Head of caudate nucleus (tissue), 42 donors: ENCODE measurements around the gene COA1.
A peak's percentile ranks its signal among the peaks of the same experiment; 100 is the strongest.
"Not testable (repeated sequence)": the region's sequence is repeated elsewhere in the genome, so short reads cannot be mapped to it uniquely, and the experiment has no call there.

Source experiments
- DNase-seq, 42 donors: peaks; one replicate each; pipeline versions ENCODE4 v3.0.0 to v3.0.0-alpha.2; 2020 to 2021; ENCODE audit warnings: mixed read lengths in 7 of 42
- intact Hi-C: fragments of 100-400 bp; cut with DNase I; formaldehyde crosslinking; loops from one replicate; pipeline ENCODE4 v1.15.0; 2022

The COA1 gene

DNA sequence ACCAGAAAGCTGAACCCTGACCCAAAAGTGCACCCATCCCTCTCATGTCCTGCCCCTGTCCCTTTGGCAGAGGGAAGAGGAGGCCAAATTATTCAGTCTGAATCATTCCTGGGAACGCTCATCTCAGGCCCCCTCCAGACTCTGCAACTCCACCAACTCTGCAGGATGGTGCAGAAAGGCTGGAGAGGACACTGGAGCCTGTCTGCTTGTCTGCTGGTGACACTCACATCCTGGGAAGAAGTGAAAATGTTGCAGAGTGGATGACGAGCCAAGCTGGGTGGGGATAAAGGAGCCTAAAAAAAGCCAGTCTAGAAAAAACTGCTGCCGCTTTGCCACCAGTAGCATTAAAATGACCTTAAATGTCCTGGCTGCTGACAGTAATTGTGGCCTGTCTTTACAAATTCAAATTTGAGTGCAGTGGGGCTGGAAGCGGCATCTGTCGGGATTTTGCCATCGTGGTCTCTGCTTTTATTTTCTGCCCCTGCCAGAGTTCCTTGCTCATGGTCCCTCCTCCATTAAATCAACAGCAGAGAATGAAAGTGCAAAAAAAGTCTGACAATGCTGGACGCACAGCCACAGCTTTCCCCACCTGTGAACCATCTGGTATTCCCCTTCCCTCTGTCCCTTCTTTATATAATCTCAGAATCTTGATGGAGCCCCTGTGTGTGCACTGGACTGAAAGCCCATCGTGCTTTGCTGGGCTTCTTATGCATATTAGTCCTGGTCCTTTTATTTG is 82.6 kb downstream of the COA1 start:
- intact Hi-C loops, result no loop called here

DNA sequence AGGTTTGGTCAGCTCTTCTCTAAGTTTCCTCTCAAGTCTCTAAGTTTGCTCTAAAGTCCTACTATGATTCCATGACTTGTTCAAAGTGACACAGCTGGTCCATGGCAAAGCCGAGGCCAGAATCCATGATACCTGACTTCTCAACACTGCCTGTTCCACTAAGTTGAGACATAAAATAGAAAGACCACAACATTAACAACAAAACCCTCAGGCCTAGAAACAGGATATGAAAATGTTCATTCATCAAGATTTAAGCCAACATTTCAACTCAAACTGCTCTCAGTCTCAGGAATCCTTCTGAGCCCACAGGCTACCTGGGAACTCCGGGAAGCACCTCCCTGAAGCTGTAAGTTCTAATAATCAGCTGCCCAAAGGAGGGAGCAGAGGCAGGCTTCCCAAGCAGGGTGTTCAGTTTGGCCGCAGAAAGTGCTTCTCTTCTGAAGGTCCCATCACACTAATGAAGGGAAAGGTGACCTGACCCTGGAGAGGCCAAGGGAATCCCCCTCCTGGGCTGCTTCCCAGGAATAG is 83.6 kb downstream of the COA1 start:
- intact Hi-C loops, result no loop called here
- DNase-seq, result no peak

More for the DNA sequence above, 82.6 kb downstream of the COA1 start:
- DNase-seq, result peak in 6 of 42 donors; percentile 15 to 49 (median 29)

DNA sequence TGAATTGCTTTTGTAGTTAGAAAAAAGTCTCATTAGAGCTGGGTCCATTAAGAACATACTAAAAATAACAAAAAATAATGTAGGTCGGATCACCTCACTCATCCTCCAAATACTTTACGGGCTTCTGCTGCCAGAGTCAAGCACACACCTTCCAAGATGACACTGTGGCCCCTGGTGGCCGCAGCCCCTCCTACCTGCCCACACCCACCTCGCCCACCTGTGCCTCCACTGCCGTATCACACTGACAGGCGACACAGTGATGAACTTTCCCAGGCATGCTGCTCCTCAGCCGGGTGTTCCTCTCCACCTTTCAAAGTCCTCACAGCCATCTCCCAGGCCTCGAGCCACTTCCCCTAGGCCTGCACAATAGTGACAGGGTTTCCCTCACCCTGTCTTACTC is 85.5 kb downstream of the COA1 start:
- DNase-seq, result no peak
- intact Hi-C loops, result no loop called here

DNA sequence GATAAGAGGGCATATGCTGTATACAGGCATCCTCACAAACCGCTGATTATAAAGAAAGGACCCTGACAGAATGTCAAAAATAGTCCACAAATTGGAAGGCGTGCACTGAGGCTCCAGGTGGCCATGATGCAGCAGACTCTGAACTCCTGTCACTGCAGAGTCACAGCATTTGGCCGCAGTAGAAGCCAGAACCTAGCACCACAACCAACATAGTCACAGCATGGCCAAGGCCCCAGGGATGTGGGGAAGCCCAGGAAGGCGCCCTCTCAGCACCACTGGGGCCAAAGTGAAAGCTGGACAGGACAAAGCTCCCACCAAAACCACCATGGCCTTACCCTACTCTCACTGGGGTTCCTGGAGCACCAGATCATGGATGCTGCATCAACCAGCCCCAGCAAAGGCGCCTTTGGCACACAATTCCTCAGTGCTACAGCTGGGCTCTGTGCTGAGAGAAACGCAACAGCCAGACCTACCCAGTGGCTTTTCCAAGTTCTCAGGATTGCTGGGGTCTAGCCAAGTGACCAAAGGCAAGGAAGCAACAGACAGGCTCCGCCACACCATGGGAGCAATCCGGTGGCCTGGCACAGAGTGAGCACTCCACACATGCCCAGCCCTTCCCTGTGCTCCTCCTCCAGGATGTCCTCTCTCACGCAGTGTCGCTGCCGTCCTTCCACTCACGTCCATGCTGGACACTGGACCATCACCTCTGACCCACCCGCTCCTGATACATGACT is 86.3 kb downstream of the COA1 start:
- peak in 1 of 42 donors; percentile 18 for DNase-seq
- intact Hi-C loops, result no loop called here

DNA sequence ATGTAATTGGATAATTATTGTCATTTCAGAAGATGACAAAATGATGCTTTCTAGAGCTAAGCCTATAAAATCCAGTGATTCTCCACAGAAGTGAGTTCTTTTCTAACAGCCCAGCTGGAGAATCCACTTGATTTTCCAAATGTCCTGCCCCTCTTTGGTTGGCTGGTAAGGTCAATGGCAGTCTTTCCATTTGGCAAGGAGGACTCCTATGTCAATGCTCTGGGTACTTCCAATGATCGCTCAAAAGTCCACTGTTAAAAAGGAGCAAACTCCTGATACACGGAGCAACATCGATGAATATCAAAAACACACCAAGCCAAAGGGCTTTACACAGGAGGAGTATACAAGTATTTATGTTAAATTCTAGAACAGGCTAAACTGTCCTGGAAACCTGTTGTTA is 88.6 kb downstream of the COA1 start:
- no peak for DNase-seq
- intact Hi-C loops, result no loop called here

DNA sequence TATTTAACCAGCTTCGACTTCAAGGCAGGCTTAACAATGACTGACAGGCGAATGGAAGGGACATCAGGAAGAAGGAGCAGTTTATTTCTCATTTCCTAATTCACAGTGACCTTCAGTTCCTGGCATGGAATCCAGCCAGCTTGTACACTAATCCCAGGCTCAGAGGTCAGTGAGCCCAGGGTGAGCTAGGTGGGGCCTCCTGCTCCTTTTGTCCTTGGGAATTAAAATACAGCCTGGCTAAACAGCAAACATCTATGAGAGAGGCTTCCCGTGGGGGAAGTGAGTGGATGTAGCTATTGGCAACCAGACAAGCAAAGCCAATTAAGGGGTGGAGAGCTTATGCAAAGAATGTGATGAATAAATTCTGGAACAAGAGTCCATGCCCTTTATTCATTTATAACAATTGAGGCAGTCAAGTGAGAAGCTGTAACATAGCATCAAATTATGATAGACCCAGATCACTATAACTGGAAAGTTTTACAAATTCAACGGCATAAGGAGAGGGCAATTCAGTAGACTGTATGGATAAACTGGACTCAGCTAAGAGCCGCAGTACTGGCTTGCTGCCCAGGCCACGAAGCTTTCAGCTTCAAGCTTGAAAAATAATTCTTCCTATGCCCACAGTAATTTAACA is 89.3 kb downstream of the COA1 start:
- intact Hi-C loops, result no loop called here
- DNase-seq, result peak in 2 of 42 donors; percentile 13 to 16

DNA sequence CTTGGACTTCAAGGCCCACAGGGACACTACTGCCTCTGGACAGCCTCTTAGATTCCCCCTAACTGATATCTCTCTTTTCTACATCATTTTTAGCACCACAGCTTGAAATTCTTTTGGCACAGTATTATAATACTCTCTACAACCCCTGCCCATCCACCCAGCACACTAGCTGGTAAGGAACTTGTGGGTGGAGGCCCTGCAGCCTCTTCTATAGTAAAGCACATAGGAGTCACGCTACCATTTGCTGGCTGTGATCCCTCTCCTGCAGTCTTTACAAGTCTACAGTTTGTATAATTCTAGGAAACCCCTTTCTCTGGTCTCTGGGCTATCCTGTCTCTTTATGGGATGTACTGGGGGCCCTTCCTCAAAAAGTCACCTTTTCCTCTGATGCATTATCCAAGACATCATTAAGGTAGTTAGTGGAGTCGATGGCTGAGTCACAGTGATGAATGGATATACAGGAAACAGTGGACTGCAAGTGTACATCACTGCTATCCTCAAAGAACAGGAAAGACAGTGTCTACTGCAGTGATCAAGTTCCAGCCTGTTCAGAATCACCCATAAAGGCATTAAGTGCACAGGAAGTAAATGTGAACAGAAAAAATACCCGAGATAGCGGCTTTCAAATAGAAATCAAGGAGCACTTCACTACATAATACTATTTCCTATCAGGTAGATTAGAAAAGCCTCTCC is 92.1 kb downstream of the COA1 start:
- DNase-seq, result no peak
- intact Hi-C loops, result no loop called here

DNA sequence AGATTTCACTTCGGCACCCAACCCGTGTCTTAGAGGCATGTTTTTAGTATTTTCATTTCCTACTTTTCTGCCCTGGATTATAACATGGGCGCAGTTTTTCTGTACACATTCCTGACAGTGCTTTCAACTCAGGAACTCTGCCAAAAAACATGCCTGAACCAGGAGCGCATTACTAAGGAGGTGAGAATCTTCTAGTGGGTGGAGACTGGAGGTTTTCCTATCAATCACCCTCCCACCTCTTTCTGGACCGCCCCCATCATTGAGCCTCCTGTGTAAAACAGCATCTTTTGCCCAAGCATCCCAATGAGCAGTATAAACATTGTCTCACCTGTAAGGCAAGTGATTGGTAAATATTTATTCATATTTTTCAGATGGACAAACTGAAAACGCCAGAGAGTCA is 93.2 kb downstream of the COA1 start:
- intact Hi-C loops, result no loop called here
- DNase-seq, result peak in 2 of 42 donors; percentile 24 to 50

DNA sequence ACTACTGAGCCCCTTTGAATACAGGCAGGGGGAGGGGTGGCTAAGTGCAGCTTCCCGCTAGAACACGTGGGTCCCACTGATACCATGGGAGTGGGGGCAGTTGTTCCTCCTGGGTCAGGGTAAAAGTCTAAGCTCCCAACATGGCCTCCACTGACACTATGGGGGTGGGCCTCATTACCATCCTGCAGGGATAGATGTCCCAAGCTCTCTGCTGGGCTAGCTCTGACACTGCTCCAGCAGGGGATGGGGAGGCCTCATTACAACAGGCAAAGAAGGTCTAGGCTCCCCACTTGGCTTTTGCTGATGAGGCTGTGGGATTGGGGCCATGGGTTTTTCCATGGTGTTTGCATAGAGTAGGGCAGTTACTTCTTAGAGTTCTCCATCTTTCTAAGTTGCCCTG is 94.9 kb downstream of the COA1 start:
- DNase-seq, result no peak
- intact Hi-C loops, result no loop called here

DNA sequence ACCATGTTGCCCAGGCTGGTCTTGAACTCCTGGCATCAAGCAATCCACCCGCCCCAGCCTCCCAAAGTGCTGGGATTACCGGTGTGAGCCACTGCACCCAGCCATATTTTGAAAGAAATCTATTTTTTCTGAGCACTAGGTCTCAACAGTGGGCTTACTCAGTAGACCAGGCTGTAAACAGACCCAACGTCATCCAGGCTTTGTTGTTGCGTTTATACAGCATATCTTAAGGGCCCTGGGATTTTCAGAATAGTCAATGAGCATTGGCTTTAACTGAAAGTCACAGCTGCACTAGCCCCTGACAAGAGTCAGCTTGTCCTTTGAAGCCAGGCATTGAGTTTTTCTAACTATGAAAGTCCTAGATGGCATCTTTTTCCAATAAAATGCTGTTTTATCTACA is 96.6 kb downstream of the COA1 start:
- intact Hi-C loops, result no loop called here

DNA sequence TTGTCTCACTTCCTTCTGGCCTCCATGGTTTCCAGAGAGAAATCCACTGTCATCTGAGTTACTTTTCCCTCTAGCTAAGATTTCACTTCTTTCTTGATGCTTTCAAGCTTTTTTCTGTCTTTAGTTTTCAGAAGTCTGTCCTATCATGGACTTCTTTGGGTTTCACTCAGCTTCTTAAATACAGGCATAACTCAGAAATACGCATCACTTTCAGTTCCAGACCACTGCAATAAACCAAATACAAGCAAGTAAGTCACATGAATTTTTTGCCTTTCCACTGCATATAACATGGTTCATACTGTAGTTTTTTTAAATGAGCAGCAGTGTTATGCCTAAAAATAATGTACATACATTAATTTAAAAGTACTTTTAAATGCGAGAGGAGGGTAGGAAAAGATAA is 97.8 kb downstream of the COA1 start:
- no peak for DNase-seq
- intact Hi-C loops, result no loop called here

More for the DNA sequence above, 96.6 kb downstream of the COA1 start:
- no peak for DNase-seq

DNA sequence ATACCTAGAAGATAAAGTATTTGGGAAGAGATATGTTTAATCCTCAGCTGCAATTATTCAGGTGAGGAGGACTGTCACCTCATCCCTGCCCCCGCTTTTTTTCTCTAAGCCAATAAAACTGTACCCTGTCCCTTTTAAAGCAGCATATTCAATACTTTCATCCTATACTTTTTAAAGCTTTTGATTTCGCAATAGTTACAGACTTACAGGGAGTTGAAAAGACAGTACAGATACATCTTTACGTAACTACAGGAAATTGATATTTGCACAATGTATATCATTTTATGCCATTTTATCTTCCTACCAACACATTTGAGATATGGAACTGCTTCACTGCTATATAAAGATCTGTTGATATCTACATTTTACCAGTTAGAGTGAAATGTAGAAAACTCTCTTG is 98.8 kb downstream of the COA1 start:
- intact Hi-C loops, result no loop called here
- no peak for DNase-seq

DNA sequence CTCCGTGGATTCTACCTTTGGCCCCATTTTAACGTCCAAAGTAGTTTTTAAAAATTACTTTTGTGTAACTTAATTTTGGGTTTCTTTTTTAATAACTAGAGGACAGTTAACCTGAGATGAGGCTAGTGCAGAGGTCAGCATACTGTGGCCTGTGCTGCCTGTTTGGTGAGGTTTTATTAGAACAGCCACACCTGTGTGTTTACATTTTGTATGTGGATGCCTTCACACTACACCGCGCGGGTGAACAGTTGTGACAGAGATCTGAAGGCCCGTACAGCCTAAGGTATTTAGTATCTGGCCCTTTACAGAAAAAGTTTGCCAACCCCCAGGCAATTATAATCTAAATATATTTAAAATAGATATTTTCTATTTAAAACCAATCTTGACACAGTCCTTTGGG is 99.5 kb downstream of the COA1 start:
- no peak for DNase-seq
- intact Hi-C loops, result no loop called here

DNA sequence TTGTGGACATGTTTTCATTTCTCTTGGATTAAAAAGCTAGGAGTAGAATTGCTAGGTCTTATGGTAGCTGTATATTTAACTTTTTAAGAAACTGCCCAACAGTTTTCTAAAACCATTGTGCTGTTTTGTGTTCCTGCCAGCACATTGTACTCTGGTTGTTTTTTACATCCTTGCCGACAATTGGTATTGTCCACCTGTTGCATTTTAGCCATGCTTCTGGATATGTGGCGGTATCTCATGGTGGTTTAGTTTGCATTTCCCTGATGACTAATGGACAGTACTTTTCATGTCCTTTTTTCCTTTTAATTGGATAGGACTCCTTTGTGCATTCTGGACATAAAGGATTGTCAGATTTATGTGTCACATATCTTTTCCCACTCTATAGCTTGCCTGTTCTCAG is 100.9 kb downstream of the COA1 start:
- DNase-seq, result no peak
- intact Hi-C loops, result no loop called here

DNA sequence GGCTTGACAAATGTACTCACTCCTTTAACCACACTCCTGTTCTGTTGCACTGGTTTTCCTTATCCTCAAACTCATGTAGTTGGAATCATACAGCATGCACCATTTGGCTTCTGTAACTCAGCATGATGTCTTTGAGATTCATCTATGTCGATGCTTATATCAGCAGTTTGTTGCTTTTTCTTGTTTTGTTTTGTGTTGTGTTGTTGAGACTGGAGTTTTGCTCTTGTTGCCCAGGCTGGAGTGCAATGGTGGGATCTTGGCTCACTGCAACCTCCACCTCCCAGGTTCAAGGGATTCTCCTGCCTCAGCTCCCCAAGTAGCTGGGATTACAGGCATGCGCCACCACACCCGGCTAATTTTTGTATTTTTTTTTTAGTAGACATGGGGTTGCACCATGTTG is 101.5 kb downstream of the COA1 start:
- intact Hi-C loops, DNase-seq: not testable (repeated sequence)

DNA sequence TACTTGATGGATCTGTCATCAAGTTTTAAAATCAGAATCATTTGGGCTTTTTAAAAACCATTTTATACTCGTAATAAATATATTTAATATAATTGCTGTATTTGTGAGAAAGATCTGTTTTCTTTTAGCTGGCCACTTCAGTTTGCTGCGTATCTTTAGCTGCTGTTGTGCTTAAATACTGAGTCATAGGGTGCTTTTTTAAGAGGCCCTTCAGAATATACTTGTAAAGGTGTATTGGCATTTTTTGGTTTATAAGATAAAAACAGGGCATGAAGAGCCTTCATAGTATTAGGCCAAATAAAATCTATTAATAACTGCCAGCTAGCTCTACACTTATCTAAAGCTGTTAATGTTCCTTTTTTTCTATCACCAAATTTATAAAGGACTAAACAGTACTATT is 102.6 kb downstream of the COA1 start:
- intact Hi-C loops, result no loop called here
- DNase-seq, result no peak

DNA sequence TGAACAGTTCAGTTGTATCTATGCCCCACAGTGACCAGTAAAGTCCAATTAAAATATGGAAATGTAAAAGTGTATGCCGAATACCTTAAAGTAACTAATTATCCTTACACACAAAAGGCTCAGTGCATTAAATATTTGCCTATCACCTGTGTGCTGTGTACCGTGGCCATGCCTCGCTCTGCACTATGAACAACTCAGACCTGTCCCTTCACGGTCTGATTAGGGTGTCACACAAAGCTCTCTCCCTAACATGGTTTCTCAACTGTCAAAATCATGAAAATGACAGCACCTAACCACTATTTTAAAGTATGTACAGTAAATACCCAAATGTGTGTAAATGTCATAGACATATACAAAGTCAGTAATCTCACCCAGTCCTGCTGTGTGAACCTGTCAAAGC is 103.3 kb downstream of the COA1 start:
- no peak for DNase-seq
- intact Hi-C loops, result no loop called here

DNA sequence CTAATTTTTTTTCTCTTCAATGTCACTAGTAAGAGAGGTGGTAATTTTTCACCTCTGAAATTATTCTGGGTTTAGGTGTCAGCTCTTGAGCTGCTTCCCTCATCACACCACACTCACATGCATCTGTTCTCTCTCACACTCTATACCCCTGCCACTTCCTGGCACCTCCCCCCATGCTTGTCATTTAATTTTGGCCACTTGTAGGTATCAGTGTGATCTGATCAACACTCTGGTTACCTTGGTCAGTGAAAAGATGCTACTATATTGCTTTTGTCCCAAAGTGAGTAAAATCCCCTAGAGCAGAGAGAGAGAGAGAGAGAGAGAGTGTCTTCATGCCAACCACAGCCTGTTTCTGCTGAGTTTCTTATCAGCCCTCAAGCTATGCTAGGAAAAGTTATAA is 103.9 kb downstream of the COA1 start:
- intact Hi-C loops, result no loop called here
- no peak for DNase-seq

DNA sequence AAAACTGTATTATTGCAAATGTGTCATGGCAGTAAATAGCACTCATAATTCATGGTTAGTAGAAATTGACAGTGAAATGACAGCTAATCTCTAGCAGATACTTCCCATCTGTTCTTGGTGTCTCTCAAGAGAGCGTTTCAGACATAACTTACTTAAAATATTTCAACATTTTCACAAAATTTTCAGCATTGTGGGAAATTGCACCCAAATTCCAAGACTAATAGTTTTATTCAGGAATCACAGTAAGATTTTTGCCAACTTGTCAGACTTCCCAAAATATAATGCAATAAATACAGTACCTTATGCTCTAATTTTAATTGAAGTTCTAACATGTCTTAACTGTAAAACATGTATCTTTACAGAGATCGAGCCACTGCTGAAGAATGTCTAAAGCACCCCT is 105.2 kb downstream of the COA1 start:
- intact Hi-C loops, result no loop called here

More for the DNA sequence above, 105.2 kb downstream of the COA1 start:
- no peak for DNase-seq
